NCI-H460 (cell line): ENCODE results near the gene MESD. TPM values are rescaled to one million over a fixed set of nuclear protein-coding genes. Genes with fewer than 3 reads are reported as not detected.

ENCODE experiments used
- DNase-seq: peaks from one replicate; pipeline ENCODE4 v3.0.0-alpha.2; 2016; ENCODE audit warnings: low read depth; ENCODE audit errors: extremely low read depth
- total RNA-seq: library from RNA; depleted of rRNA; stranded (reverse); fragments of >200 nt; shearing (Covaris generic); gene quantifications from 2 replicates; pipeline ENCODE4 v1.2.3, GENCODE V29; 2014

The MESD gene
- total RNA-seq, 1 experiment from 2014 or later, result 18.6 TPM

GRCh38 chr15:80992006-80992405, 2.4 kb upstream of the MESD start:
- DNase-seq, result no peak

- DNase-seq, result no peak
These were observed 1.8 kb upstream of the MESD start for GRCh38 chr15:80991421-80991820.

- no peak for DNase-seq
These were observed 1.3 kb upstream of the MESD start for GRCh38 chr15:80990955-80991354.

GRCh38 chr15:80989081-80989517, 520 bp downstream of the MESD start:
- DNase-seq, result no peak

GRCh38 chr15:80988148-80988796, 1.3 kb downstream of the MESD start:
- DNase-seq, result no peak

- no peak for DNase-seq
These were observed 3.1 kb downstream of the MESD start for GRCh38 chr15:80986487-80986886.

GRCh38 chr15:80985981-80986380, 3.6 kb downstream of the MESD start:
- no peak for DNase-seq

GRCh38 chr15:80984856-80985255, 4.8 kb downstream of the MESD start:
- DNase-seq, result no peak

GRCh38 chr15:80982839-80983238, 6.8 kb downstream of the MESD start:
- DNase-seq, result no peak

- DNase-seq, result no peak
These were observed 7.4 kb downstream of the MESD start for GRCh38 chr15:80982205-80982604.

GRCh38 chr15:80979538-80980200, 9.9 kb downstream of the MESD start:
- no peak for DNase-seq

GRCh38 chr15:80978685-80979329, 10.8 kb downstream of the MESD start:
- no peak for DNase-seq

- DNase-seq, result peak; percentile 61
These were observed 12.0 kb downstream of the MESD start for GRCh38 chr15:80977627-80978036.

GRCh38 chr15:80976851-80977250, 12.8 kb downstream of the MESD start:
- DNase-seq, result no peak

GRCh38 chr15:80974914-80975313, 14.7 kb downstream of the MESD start:
- DNase-seq, result no peak

- no peak for DNase-seq
These were observed 17.3 kb downstream of the MESD start for GRCh38 chr15:80972276-80972675.

GRCh38 chr15:80971143-80971542, 18.5 kb downstream of the MESD start:
- no peak for DNase-seq

GRCh38 chr15:80970658-80971057, 19.0 kb downstream of the MESD start:
- DNase-seq, result no peak

GRCh38 chr15:80970018-80970657, 19.5 kb downstream of the MESD start:
- DNase-seq, result peak; percentile 53

- no peak for DNase-seq
These were observed 20.3 kb downstream of the MESD start for GRCh38 chr15:80969316-80969715.

- no peak for DNase-seq
These were observed 21.6 kb downstream of the MESD start for GRCh38 chr15:80967991-80968510.
